HG02870 (cell line): ENCODE results near the gene RAB1A.

Source experiments
- ATAC-seq: cut with Tn5 transposase; IDR thresholded peaks from one replicate; pipeline ENCODE4 v1.9.1; 2021; ENCODE audit warnings: mild to moderate bottlenecking, moderate library complexity; ENCODE audit not compliant: unreplicated experiment

The RAB1A gene

DNA sequence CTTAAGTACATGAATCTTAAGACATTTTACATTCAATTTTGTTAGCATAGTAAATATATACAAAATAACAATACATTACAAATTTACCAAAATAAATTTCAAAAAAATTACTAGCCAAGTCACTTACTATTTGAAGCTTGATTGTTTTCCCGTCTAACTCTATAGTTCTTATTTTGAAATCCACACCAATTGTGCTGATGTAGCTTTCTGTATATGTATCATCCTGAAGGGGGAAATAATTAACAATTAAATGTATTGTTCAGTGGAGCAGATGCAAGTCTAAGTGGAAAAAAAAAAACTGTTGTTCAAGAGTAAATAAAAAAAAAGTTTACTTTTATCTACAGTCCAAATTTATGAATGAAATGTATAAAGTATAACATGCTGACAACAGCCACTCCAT lies 32.1 kb downstream of the RAB1A start:
- no peak for ATAC-seq

- no peak for ATAC-seq
Observed at GRCh38 chr2:65096948-65097347, 33.0 kb downstream of the RAB1A start.

GRCh38 chr2:65093211-65093610 lies 36.7 kb downstream of the RAB1A start:
- no peak for ATAC-seq

DNA sequence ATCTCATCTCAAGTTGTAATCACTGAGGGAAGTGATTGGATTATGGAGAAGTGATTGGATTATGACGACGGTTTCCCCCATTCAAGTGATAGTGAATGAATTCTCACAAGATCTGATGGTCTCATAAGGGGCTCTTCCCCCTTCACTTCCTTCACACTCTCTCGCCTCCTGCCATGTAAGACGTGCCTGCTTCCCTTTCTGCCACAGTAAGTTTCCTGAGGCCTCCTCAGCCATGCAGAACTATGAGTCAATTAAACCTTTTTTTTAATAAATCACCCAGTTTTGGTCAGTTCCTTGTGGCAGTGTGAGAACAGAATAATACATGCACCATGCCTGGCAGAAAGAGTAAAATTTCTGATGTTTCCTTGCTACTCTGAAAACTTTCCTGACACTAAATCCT lies 37.1 kb downstream of the RAB1A start:
- no peak for ATAC-seq

DNA sequence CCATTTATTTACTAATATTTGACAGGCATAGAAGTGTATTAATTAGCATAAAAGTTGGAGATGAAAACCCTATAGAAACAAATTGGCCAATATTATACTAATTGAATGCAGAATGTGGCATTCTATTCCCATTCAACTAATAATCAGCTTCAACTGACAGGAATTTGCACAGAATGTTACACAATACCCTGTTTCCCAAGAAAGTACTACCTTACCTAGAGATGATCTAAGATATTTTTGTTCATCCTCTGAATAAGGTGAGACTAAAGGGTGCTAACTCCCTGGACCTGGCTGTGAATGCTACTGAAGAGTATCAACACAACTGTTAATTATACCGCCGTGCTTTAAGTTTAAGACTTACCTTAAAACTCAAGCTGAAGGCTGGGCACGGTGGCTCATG lies 44.8 kb downstream of the RAB1A start:
- ATAC-seq: no peak

- ATAC-seq: no peak
Observed at GRCh38 chr2:65081232-65081685, 48.6 kb downstream of the RAB1A start.

GRCh38 chr2:65079017-65079416 lies 50.9 kb downstream of the RAB1A start:
- no peak for ATAC-seq

DNA sequence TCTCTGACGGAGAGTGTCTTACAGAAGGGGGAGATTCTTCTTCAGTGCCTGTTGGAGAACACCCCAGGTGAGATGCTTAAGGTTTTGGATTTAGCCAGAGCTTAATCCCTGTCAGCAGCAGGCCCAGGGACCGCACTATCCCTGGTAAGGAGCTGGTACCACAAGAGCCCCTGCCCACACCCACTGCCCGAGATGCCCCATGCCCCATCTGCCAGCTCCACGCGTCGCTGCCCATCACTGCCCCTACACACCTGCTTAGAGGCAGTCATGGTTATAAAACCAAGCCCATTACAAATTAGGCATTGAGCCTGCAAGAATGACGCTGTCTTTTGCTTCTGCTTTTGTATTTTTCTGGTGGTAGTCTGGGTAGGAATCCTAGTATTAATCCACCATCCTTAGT lies 52.0 kb downstream of the RAB1A start:
- no peak for ATAC-seq

DNA sequence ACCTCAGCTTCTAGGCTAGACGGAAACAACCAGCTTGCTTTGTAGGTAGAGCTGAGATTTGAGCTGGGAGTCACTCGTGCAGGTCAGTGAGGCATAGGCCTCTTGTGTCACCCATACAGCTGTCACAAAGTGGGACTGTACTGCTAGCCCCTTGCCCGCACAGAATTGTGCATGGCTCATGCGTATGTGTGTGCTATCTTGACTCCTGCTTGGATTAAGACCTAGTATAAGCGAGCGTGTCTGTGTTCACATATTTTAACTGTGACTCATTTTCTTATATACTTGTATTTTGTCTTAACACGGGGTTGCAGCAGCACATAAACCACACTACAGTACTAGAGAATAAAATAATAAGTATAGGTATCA lies 53.6 kb downstream of the RAB1A start:
- no peak for ATAC-seq

- ATAC-seq: no peak
Observed at GRCh38 chr2:65075605-65076344, 54.1 kb downstream of the RAB1A start.

- ATAC-seq: no peak
Observed at GRCh38 chr2:65075176-65075575, 54.7 kb downstream of the RAB1A start.

DNA sequence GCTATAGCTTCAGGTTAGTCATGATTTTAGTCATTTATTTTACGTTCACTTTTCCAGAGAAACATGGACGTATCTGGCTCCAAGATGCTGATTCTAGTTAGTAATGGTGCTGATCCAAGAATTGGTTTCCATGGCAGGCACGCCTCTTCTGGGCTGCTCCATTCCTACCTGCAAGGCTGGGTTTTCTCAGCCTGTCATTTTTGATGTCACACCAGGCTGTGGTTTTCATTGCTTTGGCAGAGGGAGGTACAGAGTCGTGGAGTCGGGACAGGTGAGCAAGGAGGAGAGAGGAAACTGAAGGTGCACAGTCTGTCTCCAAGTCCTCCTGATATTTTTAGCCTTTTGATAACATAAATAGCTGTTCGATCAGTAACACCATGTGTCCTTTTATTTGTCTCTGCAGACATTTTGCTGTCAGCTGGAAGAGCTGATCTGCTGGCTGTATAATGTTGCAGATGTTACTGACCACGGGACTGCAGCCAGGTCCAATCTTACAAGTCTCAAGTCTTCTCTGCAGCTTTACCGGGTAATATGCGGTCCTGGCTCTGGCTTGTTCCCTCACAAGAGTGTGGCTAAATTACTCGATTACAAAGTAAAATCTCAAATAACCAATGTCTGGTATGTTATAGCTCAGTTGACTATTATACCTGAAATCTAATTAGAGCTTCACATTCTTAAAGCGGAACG lies 55.9 kb downstream of the RAB1A start:
- ATAC-seq: no peak

- ATAC-seq: peak; percentile 63
Observed at GRCh38 chr2:65072181-65072970, 57.5 kb downstream of the RAB1A start.

- ATAC-seq: no peak
Observed at GRCh38 chr2:65071499-65072180, 58.3 kb downstream of the RAB1A start.

- no peak for ATAC-seq
Observed at GRCh38 chr2:65070856-65071255, 59.0 kb downstream of the RAB1A start.

GRCh38 chr2:65070172-65070830 lies 59.6 kb downstream of the RAB1A start:
- no peak for ATAC-seq

GRCh38 chr2:65069439-65069824 lies 60.5 kb downstream of the RAB1A start:
- no peak for ATAC-seq

DNA sequence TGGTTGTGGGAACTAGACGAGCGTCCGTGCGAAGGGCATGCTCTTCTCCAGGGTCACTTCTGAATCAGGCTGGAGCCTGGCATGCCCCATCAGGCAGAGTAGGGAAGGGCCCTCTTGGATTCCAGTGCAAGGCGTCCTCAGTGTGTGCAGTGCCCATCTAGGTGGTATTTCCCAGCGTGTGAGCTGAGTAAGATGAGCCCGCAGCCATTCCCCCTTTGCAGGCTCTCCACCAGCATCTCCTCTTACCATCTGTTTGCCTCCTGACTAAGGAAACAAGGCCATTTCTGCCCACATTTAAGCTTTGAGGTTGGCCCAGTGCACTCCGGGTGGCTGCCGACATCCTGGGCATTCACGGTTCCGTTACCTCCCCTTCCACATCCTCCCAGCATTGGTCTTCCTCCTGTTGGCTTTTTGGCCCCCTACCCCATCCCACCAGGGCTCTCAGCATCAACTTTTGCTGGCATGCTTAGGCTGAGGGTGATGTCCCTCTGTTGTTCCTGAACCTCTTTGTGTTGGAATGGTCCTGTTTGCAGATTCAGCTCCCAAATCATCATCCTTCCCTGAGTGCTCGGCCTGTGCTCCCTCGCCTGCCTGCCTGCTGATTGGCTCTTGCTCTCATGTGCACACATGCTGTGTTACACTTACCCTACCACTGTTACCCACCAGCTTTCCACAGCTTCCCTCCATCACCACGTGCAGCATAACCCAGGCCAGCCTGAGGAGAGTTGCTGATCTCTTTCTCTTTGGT lies 61.9 kb downstream of the RAB1A start:
- no peak for ATAC-seq

- peak; percentile 79 for ATAC-seq
Observed at GRCh38 chr2:65064728-65065552, 65.0 kb downstream of the RAB1A start.
